Measurements from ENCODE around the gene MAML2.

Gene MAML2

GRCh38 chr11:96318399-96318798 is 24.6 kb downstream of the MAML2 start:
- Histone ChIP-seq H3K4me3 (replicated peaks; ENCODE audit: insufficient read depth, low read length) (no peak overlapping the region), H3K27ac (replicated peaks) (no peak overlapping the region), H3K27me3 (ENCODE audit: insufficient read depth, poor library complexity, severe bottlenecking) (no peaks in the 10 kb centered on the region)
- TF ChIP-seq, protein P1, sequence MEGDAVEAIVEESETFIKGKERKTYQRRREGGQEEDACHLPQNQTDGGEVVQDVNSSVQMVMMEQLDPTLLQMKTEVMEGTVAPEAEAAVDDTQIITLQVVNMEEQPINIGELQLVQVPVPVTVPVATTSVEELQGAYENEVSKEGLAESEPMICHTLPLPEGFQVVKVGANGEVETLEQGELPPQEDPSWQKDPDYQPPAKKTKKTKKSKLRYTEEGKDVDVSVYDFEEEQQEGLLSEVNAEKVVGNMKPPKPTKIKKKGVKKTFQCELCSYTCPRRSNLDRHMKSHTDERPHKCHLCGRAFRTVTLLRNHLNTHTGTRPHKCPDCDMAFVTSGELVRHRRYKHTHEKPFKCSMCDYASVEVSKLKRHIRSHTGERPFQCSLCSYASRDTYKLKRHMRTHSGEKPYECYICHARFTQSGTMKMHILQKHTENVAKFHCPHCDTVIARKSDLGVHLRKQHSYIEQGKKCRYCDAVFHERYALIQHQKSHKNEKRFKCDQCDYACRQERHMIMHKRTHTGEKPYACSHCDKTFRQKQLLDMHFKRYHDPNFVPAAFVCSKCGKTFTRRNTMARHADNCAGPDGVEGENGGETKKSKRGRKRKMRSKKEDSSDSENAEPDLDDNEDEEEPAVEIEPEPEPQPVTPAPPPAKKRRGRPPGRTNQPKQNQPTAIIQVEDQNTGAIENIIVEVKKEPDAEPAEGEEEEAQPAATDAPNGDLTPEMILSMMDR (IDR thresholded peaks at IDR 0.05; ENCODE audit: insufficient read depth, low read length), result no peak
- TF ChIP-seq GABPA (IDR thresholded peaks at IDR 0.05; ENCODE audit: low read depth) (no peak), SPI1 (IDR thresholded peaks at IDR 0.05; ENCODE audit: borderline replicate concordance, low read depth) (no peak)
- DNase-seq (ENCODE audit: low read depth in 1 of 2, low spot score in 1 of 2), result no peak

DNA sequence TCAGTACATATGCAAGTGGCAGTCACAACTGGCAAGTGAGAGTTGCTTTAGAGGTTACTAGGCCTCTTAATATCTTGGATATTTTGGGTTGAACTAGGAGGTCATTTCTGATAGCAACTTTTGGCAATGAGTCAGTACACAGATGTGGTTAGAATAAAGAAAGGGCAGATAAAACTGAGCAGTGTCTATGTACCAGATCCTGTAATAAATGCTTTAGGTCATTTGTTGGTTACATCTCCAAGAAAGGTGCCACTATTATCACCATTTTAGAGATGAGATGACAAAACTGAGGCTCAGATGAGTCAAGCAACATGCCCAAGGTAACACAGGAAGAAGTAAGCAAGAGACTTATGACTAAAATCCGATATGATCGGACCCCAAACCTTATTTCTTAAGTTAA is 25.0 kb downstream of the MAML2 start:
- DNase-seq (ENCODE audit: low read depth in 1 of 2, low spot score in 1 of 2), result no peak
- TF ChIP-seq REST (IDR thresholded peaks at IDR 0.05; ENCODE audit: insufficient replicate concordance, low read depth) (no peak), SPI1 (IDR thresholded peaks at IDR 0.05; ENCODE audit: borderline replicate concordance, low read depth) (no peak), GABPA (IDR thresholded peaks at IDR 0.05; ENCODE audit: low read depth) (no peak), POLR2AphosphoS5 (IDR thresholded peaks at IDR 0.05; ENCODE audit: low read depth) (no peak)
- TF ChIP-seq, protein P1 (IDR thresholded peaks at IDR 0.05; ENCODE audit: insufficient read depth, low read length), result no peak
- no peaks in the 10 kb centered on the region for H3K27me3 ChIP-seq (ENCODE audit: insufficient read depth, poor library complexity, severe bottlenecking)
- no peak overlapping the region for H3K27ac ChIP-seq (replicated peaks)
- H3K4me3 ChIP-seq (replicated peaks; ENCODE audit: insufficient read depth, low read length), result no peak overlapping the region

- Histone ChIP-seq H3K27me3 (ENCODE audit: insufficient read depth, poor library complexity, severe bottlenecking) (no peaks in the 10 kb centered on the region), H3K27ac (replicated peaks) (no peak overlapping the region), H3K4me3 (replicated peaks; ENCODE audit: insufficient read depth, low read length) (no peak overlapping the region)
- TF ChIP-seq, protein P1 (IDR thresholded peaks at IDR 0.05; ENCODE audit: insufficient read depth, low read length), result no peak
- no peak for TF ChIP-seq POLR2AphosphoS5 (IDR thresholded peaks at IDR 0.05; ENCODE audit: low read depth)
- DNase-seq (ENCODE audit: low read depth in 1 of 2, low spot score in 1 of 2), result no peak
Measured at GRCh38 chr11:96317571-96317970, 25.4 kb downstream of the MAML2 start.

GRCh38 chr11:96316869-96317268 is 26.1 kb downstream of the MAML2 start:
- Histone ChIP-seq H3K4me3 (replicated peaks; ENCODE audit: insufficient read depth, low read length) (no peak overlapping the region), H3K27ac (replicated peaks) (no peak overlapping the region), H3K27me3 (ENCODE audit: insufficient read depth, poor library complexity, severe bottlenecking) (no peaks in the 10 kb centered on the region)
- TF ChIP-seq, protein P1 (IDR thresholded peaks at IDR 0.05; ENCODE audit: insufficient read depth, low read length), result no peak
- no peak for TF ChIP-seq REST (IDR thresholded peaks at IDR 0.05; ENCODE audit: insufficient replicate concordance, low read depth)
- no peak for TF ChIP-seq POLR2AphosphoS5 (IDR thresholded peaks at IDR 0.05; ENCODE audit: low read depth)
- no peak for TF ChIP-seq GABPA (IDR thresholded peaks at IDR 0.05; ENCODE audit: low read depth)
- TF ChIP-seq SPI1 (IDR thresholded peaks at IDR 0.05; ENCODE audit: borderline replicate concordance, low read depth), result no peak
- no peak for DNase-seq (ENCODE audit: low read depth in 1 of 2, low spot score in 1 of 2)

Measured in HL-60 (cell line).